GM23248 (cell line): Measurements from ENCODE around the gene MAPKBP1.

ENCODE experiments used
- EZH2 ChIP-seq: fragments of 200-600 bp; sonication (generic); IDR thresholded peaks from 2 replicates; pipeline ENCODE4 v1.6.1; 2018; ENCODE audit warnings: antibody characterized with exemption, mild to moderate bottlenecking; ENCODE audit not compliant: insufficient read depth, poor library complexity, severe bottlenecking
- EZH2phosphoT487 ChIP-seq: fragments of 200-600 bp; sonication (generic); IDR thresholded peaks from 2 replicates; pipeline ENCODE4 v1.6.1; 2018; ENCODE audit warnings: antibody characterized with exemption, moderate library complexity, mild to moderate bottlenecking, low read depth; ENCODE audit not compliant: insufficient read depth

GRCh38 chr15:41860049-41860828, 86.0 kb downstream of the MAPKBP1 start:
- TF ChIP-seq EZH2 (no peak), EZH2phosphoT487 (no peak)
